ENCODE measurements around the gene RIN3. TPM values are rescaled to one million over a fixed set of nuclear protein-coding genes. Genes with fewer than 3 reads are reported as not detected.

RIN3 gene
- total and polyA plus RNA-seq, 10 donors: 17.2 to 117 (median 75.7) TPM

GRCh38 chr14:92553438-92553837, 39.9 kb downstream of the RIN3 start:
- Histone ChIP-seq H3K27me3 (replicated peaks in 1 of 7) (no peaks in the 10 kb centered on the region), H3K36me3 (peaks cover 2 to 39% (median 21%) of the 10 kb centered on the region in 6 donors), H3K27ac (peak overlapping the region in 2 of 8 donors; percentile 19 to 48), H3K9me3 (no peaks in the 10 kb centered on the region), H3K4me1 (peaks cover 18 to 92% (median 71%) of the 10 kb centered on the region in 6 donors), H3K4me3 (no peak overlapping the region)
- 41 to 69% (median 50%) methylated on average over 5 to 10 of the region's 10 CpGs for WGBS, 5 donors
- intact Hi-C loops (cut with DNase I; ENCODE audit: low total_unique reads): no loop called here
- DNase-seq: no peak
- peak in 1 of 11 experiments; percentile 7 for TF ChIP-seq CTCF (IDR thresholded peaks at IDR 0.05 in 8 of 11, conservative IDR thresholded peaks at IDR 0.05 in 3 of 11)
- no peak for TF ChIP-seq POLR2A (IDR thresholded peaks at IDR 0.05)
- TF ChIP-seq POLR2AphosphoS5 (IDR thresholded peaks at IDR 0.05): no peak

GRCh38 chr14:92555465-92556111, 42.0 kb downstream of the RIN3 start:
- DNase-seq: peak; percentile 86
- 23 to 28% (median 26%) methylated on average over 10 to 13 of the region's 13 CpGs for WGBS, 5 donors
- Histone ChIP-seq H3K4me3 (peak overlapping the region in 1 of 8 donors; percentile 5), H3K4me1 (peaks cover 18 to 77% (median 55%) of the 10 kb centered on the region in 6 donors), H3K27ac (peak overlapping the region in 5 of 8 donors; percentile 1 to 59 (median 29)), H3K9me3 (no peaks in the 10 kb centered on the region), H3K27me3 (replicated peaks in 1 of 7) (no peaks in the 10 kb centered on the region), H3K36me3 (peaks cover 2 to 51% (median 37%) of the 10 kb centered on the region in 6 donors)
- TF ChIP-seq POLR2AphosphoS5 (IDR thresholded peaks at IDR 0.05): peak in 2 of 3 donors; percentile 21 to 34
- no peak for TF ChIP-seq POLR2A (IDR thresholded peaks at IDR 0.05)
- intact Hi-C loops (cut with DNase I; ENCODE audit: low total_unique reads): no loop called here

- TF ChIP-seq CTCF (IDR thresholded peaks at IDR 0.05 in 8 of 11, conservative IDR thresholded peaks at IDR 0.05 in 3 of 11) (no peak), POLR2A (IDR thresholded peaks at IDR 0.05) (no peak), POLR2AphosphoS5 (IDR thresholded peaks at IDR 0.05) (no peak)
- DNase-seq: no peak
- H3K27me3 ChIP-seq (replicated peaks in 1 of 7): no peaks in the 10 kb centered on the region
- no peak overlapping the region for H3K4me3 ChIP-seq
- H3K4me1 ChIP-seq: peaks cover 12 to 71% (median 50%) of the 10 kb centered on the region in 6 donors
- H3K9me3 ChIP-seq: no peaks in the 10 kb centered on the region
- intact Hi-C loops (cut with DNase I; ENCODE audit: low total_unique reads): no loop called here
- H3K27ac ChIP-seq: peak overlapping the region in 4 of 8 donors; percentile 16 to 59 (median 39)
- 64 to 81% (median 77%) methylated on average over 4 of the region's 4 CpGs for WGBS, 5 donors
- peaks cover 2 to 56% (median 38%) of the 10 kb centered on the region in 6 donors for H3K36me3 ChIP-seq
Observed at GRCh38 chr14:92556255-92556741, 42.7 kb downstream of the RIN3 start.

- no peaks in the 10 kb centered on the region for H3K27me3 ChIP-seq (replicated peaks in 1 of 7)
- DNase-seq: no peak
- intact Hi-C loops (cut with DNase I; ENCODE audit: low total_unique reads): no loop called here
Observed at GRCh38 chr14:92556863-92557543, 43.4 kb downstream of the RIN3 start.

More at GRCh38 chr14:92556863-92557543, 43.4 kb downstream of the RIN3 start:
- Histone ChIP-seq H3K36me3 (peaks cover 2 to 63% (median 40%) of the 10 kb centered on the region in 6 donors), H3K4me1 (peaks cover 7 to 71% (median 43%) of the 10 kb centered on the region in 6 donors), H3K4me3 (no peak overlapping the region), H3K9me3 (no peaks in the 10 kb centered on the region), H3K27ac (no peak overlapping the region)
- 83 to 97% (median 91%) methylated on average over 16 of the region's 16 CpGs for WGBS, 5 donors
- no peak for TF ChIP-seq CTCF (IDR thresholded peaks at IDR 0.05 in 8 of 11, conservative IDR thresholded peaks at IDR 0.05 in 3 of 11)
- no peak for TF ChIP-seq POLR2AphosphoS5 (IDR thresholded peaks at IDR 0.05)
- TF ChIP-seq POLR2A (IDR thresholded peaks at IDR 0.05): no peak

All from spleen (tissue), 11 donors.